Measurements from ENCODE around the gene CCR7. TPM values are rescaled to one million over a fixed set of nuclear protein-coding genes. Genes with fewer than 3 reads are reported as not detected.

CCR7 gene
- polyA plus RNA-seq, 1 of the 3 experiments (the other 2 are of a cell fraction) = not detected

Other genes with a start within 250 kb of the CCR7 start
- not detected in 2 replicates for gene GJD3, start 200.7 kb downstream of the CCR7 start, polyA plus RNA-seq (2012; rRNA removed)
- 20.6 and 23.2 TPM in 2 replicates for gene TOP2A, start 147.6 kb downstream of the CCR7 start, polyA plus RNA-seq (2012; rRNA removed)
- 101 and 128 TPM in 2 replicates for gene IGFBP4, start 122.0 kb downstream of the CCR7 start, polyA plus RNA-seq (2012; rRNA removed)
- not detected in 2 replicates for gene TNS4, start 63.8 kb downstream of the CCR7 start, polyA plus RNA-seq (2012; rRNA removed)
- 45.9 and 54.2 TPM in 2 replicates for gene SMARCE1, start 82.3 kb upstream of the CCR7 start, polyA plus RNA-seq (2012; rRNA removed)
- not detected in 2 replicates for gene KRT222, start 99.7 kb upstream of the CCR7 start, polyA plus RNA-seq (2012; rRNA removed)
- gene KRT24, start 138.3 kb upstream of the CCR7 start, polyA plus RNA-seq (2012; rRNA removed) = not detected in 2 replicates
- gene KRT25, start 189.9 kb upstream of the CCR7 start, polyA plus RNA-seq (2012; rRNA removed) = not detected in 2 replicates
- not detected in 2 replicates for gene KRT26, start 206.7 kb upstream of the CCR7 start, polyA plus RNA-seq (2012; rRNA removed)
- gene KRT27, start 217.1 kb upstream of the CCR7 start, polyA plus RNA-seq (2012; rRNA removed) = not detected in 2 replicates
- gene KRT28, start 234.5 kb upstream of the CCR7 start, polyA plus RNA-seq (2012; rRNA removed) = not detected in 2 replicates

All from SK-N-SH (cell line).